ENCODE results near the gene UBTF.

Gene UBTF

DNA sequence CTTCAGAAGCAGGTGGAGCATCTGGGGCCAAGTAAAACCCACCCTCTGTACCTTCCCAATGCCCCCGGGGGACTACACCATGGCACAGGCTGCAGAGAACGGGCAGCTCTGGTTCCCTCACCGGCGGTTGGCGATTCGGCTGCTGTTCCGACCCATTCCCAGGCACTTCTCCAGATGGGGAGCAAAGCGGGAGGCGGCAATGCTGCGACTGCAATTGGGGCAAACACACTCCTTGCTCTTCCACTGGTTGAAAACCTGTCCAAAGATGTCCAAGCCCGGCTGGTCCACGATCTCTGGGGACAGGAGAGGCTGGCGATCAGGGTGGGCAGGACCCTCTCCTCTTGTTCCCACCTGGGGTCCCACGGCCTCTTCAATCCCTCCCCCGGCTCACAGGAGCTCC lies 22.4 kb downstream of the UBTF start:
- no peak for DNase-seq

DNA sequence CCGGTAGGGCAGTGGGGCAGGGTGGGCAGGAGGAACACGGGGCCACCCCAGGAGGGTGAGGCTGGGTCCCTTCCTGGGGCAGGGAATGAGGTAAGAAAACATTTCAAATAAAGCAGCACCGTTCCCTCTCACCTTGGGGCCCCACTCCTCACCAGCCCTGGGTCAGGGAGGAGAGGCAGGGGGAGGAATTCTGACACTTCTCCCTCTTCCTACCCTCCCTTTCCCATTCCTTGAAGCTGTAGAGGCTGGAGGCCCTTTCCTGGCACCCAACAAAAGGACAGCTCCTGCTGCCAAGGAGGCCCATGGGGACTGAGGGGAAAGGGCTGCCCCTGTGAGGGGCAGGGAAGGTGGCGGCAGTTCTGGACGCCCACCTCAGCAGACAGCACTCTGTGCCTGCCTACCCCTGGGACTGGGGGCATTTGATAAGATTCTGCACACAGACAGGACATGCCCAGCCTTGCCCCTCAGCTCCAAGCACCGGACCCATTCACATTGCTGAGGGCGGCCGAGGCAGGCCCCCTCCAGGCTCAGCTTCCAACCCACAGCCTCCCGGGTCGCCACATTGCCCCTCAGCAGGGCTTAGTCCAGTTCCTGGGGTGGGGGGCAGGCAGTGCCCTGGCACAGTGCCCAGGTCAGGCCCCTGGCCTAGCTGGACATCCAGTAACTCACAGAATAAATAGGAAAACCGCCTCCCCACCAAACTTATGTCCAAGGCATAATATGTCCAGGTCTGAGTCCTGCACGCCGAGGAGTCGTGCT lies 26.0 kb downstream of the UBTF start:
- DNase-seq: no peak

DNA sequence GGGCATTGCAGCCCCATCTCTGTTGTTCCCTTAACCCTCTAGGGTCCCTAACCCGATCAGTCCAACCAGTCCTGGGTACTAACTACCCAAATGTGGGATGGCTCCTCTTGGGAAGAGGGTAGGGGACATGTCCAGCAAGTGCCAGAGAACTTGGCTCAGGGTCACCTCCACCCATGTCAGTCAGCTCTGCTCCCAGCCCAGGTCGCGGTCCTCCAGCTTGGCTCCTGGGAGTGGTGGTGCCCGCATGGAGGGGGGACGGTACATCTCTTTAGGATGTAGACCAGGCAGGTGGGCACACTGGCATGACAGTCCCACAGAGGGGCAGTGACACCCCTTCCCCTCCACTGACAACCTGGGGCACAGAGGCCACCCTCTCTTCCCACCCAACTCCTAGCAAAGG lies 26.7 kb downstream of the UBTF start:
- no peak for DNase-seq

DNA sequence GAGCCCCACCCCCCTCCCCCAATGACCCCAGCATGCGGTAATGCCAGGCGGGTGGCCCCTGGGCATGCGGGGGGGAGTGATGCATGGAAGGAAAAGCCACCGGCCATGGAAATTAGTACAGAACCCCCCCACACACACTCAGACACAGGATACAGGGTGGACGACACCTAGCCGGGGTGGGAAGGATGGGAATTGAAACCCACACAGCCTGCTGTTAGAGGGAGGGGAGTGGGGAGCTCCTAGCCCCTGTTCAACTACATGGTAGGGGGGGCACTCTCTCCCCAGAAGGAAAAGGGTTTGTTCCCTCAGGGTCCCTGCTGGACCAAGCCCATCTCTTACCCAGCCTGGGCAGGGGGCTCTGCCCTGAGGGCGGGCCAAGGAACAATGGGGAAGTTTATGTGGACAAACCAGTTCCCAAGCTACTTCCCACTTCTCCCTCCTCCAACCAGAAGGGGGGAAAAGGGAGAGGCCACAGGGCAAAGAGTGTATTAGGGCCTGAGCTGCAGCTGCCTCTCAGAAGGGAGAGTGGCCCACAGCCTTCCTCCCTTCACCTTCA lies 27.5 kb downstream of the UBTF start:
- no peak for DNase-seq

DNA sequence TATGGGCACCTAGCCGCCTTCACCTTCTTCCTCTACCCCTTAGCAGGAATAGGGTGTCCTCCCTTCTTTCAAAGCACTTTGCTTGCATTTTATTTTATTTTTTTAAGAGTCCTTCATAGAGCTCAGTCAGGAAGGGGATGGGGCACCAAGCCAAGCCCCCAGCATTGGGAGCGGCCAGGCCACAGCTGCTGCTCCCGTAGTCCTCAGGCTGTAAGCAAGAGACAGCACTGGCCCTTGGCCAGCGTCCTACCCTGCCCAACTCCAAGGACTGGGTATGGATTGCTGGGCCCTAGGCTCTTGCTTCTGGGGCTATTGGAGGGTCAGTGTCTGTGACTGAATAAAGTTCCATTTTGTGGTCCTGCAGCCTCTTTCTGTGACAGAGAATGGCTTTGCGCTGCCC lies 28.1 kb downstream of the UBTF start:
- DNase-seq: no peak

DNA sequence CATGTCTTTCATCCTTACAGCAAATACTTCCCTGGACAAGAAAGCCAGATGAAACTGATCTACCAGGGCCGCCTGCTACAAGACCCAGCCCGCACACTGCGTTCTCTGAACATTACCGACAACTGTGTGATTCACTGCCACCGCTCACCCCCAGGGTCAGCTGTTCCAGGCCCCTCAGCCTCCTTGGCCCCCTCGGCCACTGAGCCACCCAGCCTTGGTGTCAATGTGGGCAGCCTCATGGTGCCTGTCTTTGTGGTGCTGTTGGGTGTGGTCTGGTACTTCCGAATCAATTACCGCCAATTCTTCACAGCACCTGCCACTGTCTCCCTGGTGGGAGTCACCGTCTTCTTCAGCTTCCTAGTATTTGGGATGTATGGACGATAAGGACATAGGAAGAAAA lies 29.0 kb downstream of the UBTF start:
- no peak for DNase-seq

DNA sequence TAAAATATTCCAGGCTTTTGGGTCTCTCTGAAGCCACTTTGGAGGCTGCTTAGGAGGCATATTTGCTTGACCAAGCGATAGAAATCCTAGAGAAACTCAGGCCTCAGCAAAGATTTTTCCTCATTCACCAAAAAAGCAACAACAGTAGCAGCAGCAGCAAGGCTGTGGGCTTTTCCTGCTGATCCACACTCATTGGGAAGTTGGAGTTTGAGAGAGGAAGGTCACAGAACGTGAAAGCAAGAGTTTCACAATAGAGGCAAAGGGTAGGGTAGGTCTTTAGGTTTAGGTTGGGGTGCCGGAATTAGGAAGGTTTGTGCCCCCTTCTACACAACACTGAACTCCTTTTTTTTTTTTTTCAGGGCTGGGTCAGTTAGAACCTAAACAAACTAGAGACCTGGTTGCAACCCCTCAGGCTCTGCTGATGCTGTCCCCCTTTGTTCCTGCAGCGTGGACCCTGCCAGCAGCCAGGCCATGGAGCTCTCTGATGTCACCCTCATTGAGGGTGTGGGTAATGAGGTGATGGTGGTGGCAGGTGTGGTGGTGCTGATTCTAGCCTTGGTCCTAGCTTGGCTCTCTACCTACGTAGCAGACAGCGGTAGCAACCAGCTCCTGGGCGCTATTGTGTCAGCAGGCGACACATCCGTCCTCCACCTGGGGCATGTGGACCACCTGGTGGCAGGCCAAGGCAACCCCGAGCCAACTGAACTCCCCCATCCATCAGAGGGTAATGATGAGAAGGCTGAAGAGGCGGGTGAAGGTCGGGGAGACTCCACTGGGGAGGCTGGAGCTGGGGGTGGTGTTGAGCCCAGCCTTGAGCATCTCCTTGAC lies 30.7 kb downstream of the UBTF start:
- DNase-seq: no peak

DNA sequence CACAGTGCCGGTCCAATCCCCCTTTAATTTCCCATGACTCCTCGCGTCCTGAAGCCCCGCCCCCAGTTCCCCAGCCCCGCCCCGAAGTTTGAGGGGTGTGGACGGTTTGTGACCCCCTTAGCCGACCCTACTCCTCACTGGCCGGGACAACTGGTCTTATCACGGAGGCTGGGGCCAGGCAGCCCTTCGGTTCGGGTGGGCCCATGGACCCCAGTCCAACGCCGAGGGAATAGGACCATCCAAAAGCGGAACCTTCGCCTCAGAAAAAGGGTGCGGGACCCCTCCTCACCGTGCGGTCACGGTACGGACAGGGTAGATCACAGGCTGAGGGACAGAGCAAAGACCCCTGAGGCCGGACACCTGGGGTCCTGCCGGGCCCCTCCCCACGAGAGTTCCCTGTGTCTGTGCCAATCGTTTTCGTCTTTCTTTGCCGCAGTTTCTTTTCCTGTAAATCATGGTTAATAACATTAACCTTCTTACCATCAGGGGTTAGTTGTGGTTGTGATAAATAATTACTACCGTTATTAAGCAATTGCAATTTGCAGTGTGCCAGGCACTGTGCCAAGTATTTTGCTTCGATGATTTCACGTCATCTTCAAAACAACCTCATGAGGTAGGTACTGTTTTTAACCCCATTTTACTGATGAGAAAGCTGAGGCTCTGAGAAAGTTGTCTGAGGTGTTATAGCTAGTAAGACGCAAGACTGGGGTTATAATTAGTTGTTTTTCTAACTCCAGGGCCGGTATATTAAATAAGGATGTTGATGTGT lies 32.2 kb downstream of the UBTF start:
- DNase-seq: no peak

DNA sequence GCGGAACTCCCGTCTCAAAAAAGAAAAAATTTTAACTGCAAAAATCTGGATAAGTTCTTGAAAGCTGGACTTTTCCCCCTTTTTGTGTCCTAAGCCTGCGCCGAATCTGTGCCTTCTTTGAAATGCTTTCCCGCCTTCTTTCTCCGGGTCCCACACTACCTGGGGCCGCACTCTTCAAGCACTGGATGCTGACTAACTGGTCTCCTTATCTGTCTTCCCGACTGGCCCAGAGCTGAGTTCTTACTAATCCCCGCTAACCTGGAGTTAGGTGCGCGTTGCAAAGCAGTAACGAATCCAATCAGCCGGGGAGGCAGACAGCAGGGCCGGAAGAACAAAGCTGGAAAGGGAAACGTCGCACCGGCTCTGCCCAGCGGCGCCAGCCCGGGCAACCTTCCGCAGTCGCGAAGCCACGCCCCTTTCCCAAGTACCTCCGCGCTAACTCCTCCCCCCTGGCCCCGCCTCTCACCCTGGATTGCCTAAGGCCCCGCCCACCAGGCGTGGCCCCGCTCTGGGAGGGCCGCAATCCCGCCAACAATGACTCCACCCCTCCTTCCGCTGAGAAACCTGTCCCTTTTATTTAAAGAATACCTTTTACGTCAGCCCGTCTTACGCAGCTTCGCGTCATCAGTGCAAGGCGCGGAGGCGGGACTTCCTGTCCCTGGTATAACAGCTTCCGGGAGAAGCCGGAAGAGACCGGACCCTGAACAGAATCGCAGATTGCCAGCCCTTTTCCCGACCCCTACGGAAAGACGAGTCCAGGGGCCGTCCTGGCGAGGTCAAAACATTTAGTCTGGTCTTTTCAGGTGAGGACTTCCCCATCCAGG lies 33.0 kb downstream of the UBTF start, which contains the start of gene TMUB2:
TMUB2 (plus strand) TSS at position 666 of the 824 bp plus-strand sequence. CDS start 737 bp downstream, outside the sequence.
- DNase-seq: peak; percentile 99

DNA sequence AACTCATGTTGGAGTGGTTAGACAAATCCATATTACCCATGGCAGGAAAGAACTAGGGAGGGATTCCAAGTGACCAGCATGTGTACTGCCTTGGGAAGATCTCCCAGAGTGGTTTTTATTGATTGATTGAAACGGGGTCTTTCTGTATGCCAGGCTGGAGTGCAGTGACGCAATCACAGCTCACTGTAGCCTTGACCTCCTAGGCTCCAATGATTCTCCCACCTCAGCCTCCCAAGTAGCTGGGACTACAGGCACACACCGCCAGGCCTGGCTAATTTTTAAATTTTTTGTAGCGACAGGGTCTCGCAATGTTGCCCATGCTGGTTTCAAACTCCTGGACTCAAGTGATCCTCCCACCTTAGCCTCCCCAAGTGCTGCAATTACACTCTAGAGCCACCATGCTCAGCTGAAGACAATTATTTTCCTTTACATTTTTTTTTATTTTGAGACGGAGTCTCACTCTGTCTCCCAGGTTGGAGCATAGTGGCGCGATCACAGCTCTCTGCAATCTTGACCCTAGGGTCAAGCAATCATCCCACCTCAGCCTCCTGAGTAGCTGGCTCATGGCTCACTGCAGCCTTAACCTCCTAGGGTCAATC lies 35.2 kb downstream of the UBTF start:
- DNase-seq: no peak

DNA sequence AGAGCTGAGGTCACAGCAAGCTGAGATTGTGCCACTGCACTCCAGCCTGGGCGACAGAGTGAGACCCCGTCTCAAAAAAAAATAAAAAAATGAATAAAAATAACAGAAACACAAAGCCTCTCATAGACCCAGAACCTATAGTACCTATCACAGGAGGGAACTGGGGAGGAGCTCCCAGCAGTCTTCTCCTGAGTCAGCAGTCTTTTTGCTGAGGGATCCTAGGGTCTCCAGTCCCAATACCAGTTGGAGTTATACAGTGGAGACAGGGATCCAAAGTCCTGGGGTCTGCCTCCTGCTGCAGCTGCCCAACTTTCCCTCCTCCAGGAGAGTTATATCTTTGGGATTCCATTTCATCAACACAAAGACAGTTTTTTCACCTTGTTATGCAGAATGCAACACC lies 36.5 kb downstream of the UBTF start:
- DNase-seq: no peak

DNA sequence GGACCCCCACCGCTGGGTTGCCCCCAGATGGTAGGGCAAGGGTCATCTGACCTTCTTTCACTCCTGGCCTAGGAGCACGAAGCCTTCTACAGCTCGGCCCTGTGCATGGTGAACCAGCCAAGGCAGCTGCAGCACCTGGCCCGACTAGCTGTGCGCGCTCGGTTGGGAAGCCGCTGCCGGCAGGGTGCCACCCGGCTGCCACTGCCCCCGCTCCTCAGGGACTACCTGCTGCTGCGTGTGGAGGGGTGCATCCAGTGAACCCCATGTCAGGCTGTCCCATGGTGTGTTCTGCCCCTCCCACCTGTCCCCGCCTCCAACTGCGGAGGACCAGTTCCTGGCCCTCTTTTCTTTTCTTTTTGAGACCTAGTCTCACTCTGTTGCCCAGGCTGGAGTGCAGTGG lies 41.3 kb downstream of the UBTF start:
- DNase-seq: no peak

DNA sequence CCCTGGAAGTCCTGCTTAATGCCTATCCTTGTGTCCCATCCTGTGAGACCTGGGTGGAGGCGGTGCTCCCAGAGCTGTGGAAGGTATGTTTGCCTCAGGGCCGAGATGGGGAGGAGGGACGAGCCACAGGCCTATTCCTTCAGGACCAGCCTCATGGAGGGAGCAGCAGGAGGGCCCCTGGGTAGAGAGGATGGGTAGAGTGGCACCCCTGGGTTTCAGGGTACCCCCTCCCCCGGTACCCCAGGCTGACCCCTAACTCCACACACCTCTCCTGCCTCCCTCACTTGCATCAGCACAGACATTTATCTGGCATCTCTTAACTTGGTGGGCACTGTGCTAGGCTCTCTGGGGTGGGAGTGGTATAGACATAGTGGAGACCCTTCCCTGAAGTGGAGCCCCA lies 41.8 kb downstream of the UBTF start:
- DNase-seq: no peak

DNA sequence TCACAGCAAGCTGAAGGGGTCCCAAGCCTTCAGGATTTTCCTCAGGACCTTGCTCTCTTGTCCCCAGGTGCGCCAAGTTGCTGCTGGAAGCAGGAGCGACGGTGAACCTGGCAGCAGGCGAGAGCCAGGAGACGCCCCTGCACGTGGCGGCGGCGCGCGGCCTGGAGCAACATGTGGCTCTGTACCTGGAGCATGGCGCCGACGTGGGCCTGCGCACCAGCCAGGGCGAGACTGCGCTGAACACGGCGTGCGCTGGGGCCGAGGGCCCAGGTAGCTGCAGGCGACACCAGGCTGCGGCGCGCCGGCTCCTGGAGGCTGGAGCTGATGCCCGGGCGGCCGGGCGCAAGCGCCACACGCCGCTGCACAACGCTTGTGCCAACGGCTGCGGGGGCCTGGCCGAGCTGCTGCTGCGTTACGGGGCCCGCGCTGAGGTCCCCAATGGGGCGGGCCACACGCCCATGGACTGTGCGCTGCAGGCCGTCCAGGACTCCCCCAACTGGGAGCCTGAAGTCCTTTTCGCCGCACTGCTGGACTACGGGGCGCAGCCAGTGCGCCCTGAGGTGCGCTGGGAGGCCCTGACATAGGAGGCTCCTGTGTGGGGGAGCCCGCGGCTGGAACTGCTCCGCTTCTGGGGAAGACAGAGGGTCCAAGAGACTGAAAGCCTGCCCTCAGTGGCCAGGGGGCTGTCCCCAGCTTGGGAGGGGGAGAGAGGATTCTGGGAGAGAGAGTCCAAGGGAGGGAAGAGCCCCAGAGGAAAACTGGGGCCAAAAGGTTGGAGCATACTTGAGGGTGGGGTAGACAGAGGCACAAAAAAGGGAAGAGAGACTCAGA lies 42.6 kb downstream of the UBTF start:
- no peak for DNase-seq

DNA sequence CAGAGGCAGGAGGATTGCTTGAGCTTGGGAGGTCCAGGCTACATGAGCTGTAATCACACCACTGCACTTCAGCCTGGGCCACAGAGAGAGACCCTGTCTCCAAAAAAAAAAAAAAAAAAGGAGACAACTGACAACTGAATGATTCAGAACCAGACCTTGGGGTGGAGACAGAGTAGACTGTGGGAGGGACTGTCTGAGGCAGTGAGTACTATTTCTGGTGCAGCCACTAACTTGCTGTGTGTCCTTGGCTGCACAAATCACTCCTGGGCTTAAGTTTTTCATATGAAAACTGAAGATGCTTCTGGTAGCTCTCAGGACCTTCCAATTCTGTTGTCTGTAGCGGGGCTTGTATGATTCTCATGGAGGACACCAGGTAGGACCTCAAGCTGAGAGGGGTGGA lies 43.2 kb downstream of the UBTF start:
- no peak for DNase-seq

DNA sequence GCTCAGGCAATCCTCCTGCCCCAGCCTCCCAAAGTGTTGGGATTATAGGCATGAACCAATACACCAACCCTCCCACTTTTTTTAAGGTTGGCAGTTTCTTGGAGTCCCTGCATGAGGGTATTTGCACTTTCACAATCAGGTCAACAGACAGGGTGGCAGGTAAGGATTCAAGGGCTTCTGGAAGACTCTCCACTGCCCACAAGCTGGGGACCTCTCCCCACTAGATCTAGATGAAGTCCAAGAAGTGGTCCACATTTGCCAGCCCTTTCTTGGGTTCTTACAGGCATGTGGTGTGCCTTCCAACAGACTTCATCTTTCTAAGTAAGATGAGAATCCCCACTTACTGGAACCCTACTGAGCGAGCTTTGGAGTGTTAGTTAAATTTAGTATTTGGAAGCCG lies 45.0 kb downstream of the UBTF start:
- no peak for DNase-seq

DNA sequence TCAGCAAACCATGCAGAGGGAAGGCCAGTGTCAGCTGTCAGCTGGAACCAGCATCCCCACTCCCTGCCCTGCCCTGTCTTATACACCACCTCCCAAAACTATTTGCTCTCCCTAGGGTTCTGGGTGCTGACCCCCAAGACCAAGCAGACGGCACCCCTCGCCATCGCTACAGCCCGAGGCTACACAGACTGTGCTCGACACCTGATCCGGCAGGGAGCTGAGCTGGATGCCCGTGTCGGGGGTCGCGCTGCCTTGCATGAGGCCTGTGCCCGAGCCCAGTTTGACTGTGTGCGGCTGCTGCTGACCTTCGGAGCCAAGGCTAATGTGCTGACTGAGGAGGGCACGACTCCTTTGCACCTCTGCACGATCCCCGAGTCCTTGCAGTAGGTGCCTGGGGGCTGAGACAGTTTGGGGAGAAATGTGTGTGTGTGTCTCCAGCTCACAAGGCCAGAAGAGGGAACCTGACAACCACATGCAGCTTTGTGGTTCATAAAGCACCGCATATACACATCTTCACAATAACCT lies 47.5 kb downstream of the UBTF start:
- DNase-seq: no peak

DNA sequence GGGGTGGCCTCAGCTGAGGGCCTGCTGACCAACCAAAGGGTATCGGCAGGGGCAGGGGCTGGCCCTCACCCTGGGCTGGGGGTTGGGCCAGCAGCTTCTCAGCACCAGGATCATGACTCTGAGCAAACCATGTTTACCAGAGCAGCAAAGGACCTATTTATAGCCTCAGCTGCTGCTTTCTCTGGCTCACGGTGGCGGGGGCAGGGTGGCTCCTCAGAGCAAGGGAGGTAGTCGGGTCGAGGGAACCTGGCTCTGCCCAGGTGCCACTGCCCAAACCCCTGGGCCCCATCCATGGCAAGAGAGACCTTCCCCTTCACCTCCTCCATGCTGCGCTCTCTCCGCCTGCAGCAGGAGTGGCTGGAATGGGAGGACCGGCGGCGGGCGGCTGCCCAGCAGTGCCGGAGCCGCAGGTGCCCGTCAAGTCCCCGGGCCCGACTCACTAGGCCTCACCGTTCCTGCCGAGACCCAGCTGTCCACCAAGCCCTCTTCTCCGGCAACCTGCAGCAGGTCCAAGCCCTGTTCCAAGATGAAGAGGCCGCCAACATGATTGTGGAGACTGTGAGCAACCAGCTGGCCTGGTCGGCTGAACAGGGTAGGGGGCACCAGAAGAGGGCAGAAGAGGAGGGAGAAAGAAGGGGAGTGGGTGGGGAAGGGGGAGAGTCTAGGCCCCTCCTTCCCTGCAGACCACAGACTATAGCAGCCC lies 48.8 kb downstream of the UBTF start, which contains the start of gene ASB16:
ASB16 (plus strand) TSS at position 206 of the 703 bp plus-strand sequence; CDS start at position 292, 86 bp downstream.
- no peak for DNase-seq

DNA sequence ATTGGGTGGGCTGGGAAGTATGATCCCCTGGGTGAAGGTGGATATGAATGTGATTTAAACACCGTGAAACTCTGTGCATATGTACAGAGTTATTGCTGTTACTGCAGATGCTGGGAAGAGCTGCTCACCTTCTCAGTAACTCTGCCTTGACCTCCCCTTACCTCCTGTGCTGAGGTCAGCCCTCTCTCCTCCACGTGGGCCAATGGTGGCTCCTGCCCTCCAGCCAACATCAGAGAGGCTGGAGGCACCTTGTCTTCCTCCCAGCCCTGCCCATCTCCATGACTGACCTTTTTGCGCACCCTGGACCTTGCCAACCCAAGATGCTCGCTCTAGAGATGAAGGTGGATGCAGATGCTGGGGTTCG lies 49.4 kb downstream of the UBTF start:
- DNase-seq: no peak

Data from NCI-H526 treated with DMSO at 0.1 percent for 48 hours (cell line).